Activated CD8-positive, alpha-beta memory T cell treated with anti-CD3 and anti-CD28 coated beads, Interleukin-2, amount 50 U/mL, for 24 hours (primary cell): ENCODE data around the gene MSMO1.
A peak's percentile ranks its signal among the peaks of the same experiment; 100 is the strongest.
"Not testable (repeated sequence)": the region's sequence is repeated elsewhere in the genome, so short reads cannot be mapped to it uniquely, and the experiment has no call there.

Source experiments
- DNase-seq: peaks from one replicate; pipeline ENCODE4 v3.0.0-alpha.2; 2020; ENCODE audit errors: extremely low read depth

Gene MSMO1

DNA sequence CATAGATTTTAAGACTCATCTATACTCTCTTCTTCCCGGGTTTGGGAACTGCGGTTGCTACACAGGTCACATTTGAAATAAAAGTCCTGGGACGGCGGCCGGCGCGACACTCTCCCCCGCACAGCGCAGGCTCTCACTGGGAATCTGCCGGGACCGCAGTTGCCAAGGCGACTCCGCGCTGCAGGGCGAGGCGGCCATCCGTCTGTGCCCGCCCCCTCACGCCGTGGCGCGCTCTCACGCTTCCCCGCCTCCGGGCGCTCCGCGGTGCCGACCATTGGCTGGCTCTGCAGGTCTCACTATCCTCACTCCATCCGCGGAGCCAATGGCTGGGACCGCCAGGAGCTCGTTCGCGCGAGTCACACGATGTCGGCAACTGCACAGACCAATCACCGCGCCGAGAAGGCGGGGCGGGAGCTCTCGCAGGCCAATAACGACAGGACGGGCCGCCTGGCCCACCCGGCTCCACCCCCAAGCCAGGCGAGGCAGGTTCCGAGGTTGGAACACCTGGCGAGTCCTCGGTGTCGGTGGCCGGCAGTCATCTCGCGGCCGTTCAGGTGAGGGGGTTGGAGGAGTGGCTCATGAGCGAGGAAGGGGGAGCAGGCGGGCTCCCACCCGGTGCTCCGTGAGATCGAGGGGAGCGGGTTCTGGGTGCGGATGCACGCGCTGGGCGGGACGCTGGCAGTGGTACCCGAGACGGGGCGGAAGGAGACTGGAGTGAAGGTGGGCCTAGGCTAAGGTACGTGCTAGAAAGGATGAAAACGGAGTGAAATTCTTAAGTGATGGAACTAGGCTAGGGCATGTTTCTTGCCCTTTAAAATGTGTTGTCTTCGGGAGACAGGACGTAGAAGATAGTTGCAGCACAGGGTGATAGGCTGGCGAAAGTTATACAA is at the start of gene MSMO1:
Gene MSMO1 (plus strand): TSS at position 459 of the 890 bp plus-strand sequence. CDS start 5,702 bp downstream, outside the sequence.
- peak; percentile 95 for DNase-seq

DNA sequence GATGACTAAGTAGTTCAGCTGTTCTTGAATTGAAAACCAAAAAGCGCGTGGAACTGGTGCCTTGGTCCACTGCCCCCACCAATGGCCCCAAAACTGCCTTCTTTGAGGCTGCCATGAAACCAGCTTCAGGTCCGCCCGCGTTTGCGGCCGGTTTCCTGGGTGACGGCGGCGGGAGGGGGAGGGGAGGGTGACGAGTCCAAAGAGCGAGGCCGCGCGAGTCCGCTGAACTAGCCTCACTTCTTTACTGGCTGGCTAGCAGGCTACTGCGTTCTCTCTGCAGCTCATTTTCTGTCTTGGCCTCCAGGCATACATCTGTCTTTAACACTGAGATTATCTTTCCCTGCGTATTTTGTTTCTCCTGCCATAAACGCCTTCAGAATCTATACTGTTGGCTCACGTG is 47.9 kb upstream of the MSMO1 start:
- not testable (repeated sequence) for DNase-seq

DNA sequence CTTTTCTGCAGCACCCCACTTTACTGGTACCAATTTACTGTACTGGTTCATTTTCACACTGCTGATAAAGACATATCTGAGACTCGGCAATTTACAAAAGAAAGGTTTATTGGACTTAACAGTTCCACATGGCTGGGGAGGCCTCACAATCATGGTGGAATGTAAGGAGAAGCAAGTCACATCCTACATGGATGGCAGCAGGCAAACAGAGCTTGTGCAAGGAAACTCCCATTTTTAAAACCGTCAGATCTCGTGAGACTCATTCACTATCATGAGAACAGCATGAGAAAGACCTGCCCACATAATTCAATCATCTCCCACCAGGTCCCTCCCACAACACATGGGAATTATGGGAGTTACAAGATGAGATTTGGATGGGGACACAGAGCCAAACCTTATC is 42.8 kb upstream of the MSMO1 start:
- DNase-seq, result not testable (repeated sequence)

DNA sequence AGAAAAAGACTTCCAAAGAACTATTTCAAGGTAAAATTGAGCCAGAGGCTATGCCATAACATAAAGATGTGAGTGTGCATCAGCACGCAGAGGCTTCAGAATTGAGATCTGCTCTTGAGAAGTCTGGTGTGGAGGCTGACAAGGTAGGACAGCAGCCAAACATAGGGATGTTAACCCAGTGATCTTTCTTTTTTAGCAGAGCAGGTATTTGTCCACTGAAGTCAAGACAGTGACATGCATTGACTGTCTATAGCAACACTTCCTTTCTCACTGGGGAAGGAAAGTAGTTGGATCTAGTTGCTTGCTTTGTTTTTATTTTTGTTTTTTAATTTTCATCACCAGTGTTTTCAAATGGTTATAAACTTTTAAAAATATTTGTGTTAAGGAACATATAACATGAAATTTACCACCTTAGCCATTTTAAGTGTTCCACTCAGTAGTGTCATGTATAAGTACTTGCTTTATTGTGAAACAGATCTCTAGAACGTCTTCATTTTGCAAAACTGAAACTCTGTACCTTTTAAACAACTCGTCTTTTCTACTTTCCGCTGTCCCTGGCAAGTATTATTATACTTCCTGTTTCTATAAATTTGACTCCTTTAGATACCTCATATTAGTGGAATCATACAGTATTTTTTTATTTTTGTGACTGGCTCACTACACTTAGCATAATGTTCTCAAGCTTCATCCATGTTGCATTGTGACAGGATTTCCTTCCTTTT is 40.7 kb upstream of the MSMO1 start:
- not testable (repeated sequence) for DNase-seq

DNA sequence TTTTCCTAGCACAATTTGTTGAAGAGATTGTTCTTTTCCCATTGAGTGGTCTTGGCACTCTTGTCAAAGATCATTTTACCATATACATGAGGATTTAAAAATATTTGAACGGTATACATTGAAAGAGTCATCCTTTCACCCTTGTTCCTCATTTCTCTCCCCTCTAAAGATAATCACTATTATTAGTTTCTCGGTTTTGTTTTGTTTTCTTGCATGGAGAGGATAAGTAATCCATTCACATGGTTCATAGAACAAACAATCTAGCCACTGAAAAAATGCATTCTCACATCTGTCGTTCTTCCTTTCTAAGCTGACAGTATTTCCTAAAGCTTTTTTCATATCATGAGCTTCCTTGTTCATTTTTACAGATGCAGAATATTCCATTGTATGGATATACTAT is 39.2 kb upstream of the MSMO1 start:
- no peak for DNase-seq

DNA sequence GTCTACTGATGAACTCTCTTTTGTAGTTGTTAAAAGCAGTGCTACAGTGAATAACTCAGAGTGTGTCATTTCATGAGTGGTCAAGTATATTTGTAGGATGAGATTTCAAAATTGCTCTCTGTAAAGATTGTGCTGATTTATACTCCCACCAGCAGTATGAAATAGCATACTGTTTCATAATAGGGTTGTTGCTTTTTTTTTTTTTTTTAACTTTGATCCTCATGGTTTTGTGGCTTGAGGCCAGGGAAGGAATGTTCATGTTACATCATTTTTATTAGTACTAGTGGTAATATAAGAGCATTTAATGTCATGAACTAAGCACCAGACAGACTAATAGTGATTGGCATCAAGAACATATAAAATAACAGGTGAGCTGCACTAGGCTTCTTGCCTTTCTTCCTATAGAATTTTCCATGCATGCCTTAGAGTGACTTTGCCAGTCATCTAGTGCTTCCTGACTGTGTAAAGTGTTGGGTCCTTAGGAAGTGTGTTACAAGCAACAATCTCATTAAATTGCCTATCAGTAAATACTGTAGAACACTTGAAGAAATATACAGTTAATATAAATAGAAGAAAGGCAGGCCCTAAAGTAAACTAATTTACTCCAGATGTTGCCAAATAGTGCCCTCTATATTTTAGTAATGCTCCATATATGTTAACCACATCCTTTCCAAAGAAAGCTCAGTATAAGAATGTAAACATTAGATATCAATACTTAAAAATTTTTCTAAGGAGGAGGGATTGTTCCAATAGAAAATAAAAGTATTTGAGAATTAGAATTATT is 38.6 kb upstream of the MSMO1 start:
- no peak for DNase-seq

DNA sequence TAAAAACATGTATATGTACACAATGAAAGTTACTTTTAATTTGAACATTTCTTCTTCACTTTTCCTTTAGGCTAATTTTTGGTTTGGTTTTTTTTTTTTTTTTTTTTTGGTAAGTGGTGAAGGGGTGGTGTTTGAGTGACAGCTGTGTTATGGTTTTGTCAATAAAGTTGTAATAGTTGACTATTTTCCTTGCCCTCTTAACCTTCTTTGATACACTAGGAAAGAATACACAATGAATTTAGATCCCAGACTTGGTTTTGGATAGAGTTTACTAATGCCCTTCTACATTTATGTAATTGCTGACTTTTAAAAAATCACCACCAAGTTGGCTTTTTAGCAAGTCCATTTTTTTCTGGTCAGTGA is 38.1 kb upstream of the MSMO1 start:
- DNase-seq, result no peak

DNA sequence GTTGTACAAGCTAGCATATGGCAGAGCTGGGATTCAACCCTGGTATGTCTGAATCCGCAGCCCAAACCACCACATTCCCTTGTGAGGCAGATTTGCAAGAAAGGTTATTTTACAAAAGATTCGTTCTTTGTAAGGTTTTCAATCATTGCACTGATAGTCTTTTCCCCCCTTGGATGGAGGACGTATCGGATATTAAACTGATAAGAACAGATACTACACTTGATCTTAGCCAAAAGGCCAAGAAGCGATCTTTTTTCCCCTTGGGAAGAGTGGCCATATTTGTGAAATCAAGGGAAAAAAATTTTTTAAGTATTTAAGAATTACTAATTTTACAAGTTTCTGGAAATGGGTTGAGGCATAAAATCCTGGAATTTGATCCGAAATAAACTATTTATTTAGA is 34.4 kb upstream of the MSMO1 start:
- DNase-seq, result no peak

DNA sequence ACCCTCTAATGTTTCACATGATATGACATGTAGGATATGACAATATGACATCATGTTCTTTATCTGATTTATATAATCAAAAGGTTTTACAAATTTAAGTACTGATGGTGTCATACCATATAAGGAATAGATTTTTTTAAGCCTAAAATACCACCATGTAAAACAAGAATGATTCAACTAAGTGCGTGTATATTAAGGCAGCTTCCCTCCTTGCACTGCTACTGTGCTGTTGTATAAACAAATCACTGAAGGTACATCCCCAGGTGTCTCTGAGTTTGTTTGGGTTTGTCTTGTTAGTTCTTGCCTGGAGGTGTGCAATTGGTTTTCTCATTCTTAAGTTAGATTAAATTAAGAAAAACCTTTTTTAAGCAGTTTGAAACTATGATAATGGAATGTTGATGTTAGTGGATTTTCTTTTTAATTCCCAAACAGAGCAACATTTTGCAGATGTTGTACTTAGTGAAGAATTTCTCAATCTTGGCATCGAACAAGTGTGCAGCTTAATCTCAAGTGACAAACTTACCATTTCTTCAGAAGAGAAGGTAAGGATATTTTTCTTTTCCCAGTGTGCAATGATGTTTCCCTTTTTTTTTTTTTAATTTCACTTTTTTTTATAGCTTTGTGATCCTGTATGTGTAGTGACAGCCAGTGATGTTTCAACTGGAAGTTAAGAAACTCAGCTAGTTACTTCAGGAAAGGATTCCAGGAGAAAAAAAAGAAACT is 33.4 kb upstream of the MSMO1 start:
- no peak for DNase-seq

DNA sequence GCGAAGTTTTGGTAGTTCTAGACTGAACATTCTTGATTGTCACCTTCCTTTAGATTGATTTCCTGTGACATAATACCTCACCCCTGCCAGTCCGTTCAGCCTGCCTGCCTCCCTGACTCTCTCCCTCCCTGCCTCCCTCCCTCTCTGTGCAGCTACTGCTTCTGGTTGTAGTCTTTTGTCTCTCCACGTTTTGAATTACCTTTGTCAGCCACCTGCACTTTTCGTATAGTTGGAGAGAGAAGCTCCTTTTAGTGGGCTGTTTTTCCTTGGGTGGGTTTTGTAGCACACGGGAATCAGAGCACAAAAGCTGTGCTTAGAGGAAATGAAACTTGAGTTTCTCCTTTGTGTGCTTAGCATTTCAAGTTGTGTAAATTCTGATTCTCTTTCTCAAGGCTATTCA is 32.6 kb upstream of the MSMO1 start:
- DNase-seq, result no peak

DNA sequence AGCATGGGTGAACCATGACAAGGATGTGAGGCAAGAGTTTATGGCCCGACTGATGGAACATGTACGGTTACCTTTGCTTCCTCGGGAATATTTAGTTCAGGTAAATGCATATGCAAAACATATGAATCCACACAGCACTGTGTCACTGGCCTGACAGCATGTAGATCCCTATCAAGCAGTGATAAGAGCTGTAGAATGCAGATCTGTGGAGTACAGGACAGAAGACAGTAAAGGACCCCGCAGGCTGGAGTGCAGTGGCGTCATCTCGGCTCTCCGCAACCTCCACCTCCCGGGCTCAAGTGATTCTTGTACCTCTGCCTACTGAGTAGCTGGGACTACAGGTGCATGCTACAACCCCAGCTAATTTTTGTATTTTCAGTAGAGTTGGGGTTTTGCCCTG is 29.8 kb upstream of the MSMO1 start:
- no peak for DNase-seq

DNA sequence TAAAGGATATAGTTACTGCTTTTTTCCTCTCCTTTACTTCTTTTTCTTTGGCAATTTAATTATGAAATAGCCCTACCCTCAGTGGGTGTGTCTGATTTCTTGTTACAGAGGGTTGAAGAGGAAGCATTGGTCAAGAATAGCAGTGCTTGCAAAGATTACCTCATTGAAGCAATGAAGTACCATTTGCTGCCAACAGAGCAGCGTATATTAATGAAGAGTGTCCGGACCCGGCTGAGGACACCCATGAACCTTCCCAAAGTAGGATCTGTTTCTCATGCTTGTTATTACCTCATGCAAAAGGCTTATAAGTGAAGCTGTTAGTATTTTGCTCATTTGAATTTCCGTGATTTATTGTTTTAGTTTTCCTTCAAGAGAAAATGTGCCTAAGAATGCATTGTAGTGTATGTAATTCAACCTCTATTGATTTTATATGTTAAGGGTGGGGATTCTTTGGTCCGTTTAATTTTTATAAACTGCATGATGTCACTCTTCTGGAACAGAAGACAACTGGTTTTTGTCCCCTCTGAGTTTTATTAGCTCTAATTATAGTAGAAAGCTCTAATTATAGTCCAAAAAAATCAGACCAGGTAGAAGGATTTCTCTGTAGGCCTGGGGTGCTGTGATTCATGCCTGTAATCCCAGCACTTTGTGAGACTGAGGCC is 27.9 kb upstream of the MSMO1 start:
- DNase-seq, result no peak

DNA sequence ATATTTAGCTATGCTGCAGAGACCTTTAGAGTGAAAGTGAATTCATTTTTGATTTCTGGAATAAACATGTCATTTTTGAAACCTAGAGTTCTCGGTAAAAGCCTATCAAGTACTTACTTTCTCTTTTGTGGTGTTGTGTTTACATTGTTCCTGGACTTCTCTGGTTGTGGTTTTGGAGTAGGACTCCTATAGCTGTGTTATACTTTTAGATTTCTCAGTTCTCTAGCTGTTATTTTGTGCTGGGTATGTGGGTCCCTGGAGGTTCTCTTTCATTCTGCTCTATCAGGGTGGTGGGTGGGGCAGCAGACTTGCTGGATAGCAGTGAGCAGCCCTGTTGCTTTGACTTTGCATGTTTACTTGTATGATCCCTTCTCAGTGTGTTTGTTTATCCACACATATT is 25.6 kb upstream of the MSMO1 start:
- DNase-seq, result no peak

DNA sequence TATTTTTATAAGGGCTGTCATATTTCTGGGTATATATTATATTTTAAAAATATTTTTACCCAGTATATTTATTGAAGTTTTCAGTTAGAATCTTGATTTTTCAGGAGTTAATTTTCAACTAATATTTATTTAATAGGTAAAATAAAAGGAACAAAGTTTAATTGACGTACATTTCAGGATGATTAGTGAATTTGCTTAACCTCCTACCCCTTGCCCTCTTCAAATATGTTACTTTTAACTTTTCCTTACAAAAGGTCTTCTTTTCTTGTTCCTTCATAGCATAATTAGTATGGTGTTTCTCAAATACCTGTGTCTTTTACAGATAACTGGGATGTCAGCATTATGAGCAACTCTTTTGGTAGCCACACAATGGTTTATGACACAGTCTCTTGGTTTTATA is 24.8 kb upstream of the MSMO1 start:
- no peak for DNase-seq

DNA sequence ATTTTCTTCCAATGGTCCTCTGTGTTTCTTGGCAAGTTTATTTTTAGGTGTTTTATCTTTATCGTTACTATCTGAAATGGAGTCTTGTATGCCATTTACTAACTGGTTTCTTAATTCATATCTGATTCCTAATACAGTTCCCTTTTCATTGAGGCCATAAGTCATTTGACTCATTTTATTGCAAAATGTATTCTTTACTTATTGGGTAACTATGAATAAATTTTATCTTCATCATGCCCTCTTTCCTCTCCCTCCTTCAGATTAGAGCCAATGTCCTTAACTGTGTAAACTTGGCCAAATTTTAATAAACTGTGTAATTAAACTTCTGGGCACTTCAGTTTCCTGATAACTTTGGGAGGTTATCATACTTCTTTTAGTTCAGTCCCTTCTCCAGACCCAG is 19.3 kb upstream of the MSMO1 start:
- no peak for DNase-seq

DNA sequence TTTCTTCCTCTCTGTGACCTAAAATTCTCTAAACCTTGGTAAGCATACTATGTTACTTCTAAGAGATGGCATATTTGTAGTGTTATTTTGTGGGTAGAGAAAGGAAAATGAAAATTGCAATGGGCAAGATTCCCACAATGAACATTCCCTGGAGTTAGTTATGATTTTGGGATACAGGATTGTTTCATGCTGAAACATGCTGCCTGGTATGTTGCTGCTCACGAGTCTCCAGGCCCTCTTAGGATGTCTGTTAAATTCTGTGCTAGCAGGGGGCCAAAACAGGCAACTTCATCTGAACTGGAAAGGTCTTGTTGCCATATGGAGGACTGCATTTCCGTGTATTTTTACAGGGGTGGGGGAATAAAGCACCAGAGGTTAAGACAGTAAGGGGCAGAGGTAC is 18.9 kb upstream of the MSMO1 start:
- DNase-seq, result no peak

DNA sequence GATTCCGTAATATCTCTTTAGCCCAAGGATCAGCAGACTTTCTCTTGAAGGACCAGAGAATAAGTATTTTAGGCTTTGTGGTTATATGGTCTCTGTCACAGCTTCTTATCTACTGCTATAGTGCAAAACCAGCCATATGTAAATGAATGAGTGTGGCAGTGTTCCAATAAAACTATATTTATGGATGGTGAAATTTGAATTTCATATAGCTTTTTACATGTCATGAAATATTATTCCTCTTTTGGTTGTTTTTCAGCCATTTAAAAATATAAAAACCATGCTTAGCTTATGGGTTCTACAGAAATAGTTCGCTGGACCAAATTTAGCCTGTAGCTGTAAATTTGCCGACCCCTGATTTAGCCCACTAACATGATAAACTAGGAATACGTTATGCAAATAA is 18.0 kb upstream of the MSMO1 start:
- DNase-seq, result no peak

DNA sequence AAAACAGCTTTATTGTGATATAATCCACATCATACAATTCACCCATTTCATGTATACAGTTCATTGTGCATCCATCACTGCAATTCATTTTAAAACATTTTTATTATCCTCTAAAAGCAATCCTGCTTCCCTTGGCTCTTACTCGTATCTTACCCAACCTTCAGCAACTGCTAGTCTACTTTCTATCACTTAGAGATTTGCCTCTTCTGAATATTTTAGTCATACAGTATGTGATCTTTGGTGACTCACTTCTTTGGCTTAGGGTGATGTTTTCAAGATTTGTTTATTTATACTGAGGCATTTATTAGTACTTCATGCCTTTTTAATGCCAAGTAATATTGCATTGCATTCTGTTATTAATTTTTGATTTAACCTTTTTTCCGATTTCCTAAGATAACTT is 15.0 kb upstream of the MSMO1 start:
- no peak for DNase-seq

DNA sequence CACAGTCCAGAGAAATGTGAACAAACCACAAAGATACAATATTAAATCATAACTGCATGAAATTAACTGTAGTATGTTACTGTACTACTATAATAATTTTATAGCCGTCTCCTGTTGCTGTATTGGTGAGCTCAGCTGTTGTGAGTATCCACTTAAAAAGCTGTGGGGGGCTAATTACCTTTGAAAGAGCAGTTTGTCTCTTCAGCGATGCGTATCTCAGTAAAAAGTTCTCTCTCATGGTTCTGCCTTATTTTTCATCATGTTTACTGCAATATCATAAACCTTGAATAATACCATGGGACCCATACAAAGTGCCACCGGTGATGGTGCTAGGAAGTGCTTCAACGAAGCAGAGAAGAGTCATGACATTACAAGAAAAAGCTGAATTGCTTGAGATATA is 8.4 kb upstream of the MSMO1 start:
- no peak for DNase-seq

DNA sequence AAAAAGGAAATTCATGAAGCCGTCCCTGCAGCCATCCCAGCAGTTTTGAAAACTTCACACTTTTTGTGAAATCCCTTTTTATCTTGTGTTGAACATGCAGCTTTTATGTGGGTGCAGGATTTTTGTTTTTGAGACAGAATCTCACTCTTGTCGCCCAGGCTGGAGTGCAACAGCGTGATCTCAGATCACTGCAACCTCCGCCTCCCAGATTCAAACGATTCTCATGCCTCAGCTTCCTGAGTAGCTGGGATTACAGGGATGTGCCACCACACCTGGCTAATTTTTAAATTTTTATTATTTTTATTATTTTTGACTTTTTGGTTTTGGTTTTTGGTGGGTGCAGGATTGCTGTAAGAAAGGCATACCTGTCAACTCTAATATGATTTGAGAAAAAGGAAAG is 8.0 kb upstream of the MSMO1 start:
- DNase-seq, result no peak

DNA sequence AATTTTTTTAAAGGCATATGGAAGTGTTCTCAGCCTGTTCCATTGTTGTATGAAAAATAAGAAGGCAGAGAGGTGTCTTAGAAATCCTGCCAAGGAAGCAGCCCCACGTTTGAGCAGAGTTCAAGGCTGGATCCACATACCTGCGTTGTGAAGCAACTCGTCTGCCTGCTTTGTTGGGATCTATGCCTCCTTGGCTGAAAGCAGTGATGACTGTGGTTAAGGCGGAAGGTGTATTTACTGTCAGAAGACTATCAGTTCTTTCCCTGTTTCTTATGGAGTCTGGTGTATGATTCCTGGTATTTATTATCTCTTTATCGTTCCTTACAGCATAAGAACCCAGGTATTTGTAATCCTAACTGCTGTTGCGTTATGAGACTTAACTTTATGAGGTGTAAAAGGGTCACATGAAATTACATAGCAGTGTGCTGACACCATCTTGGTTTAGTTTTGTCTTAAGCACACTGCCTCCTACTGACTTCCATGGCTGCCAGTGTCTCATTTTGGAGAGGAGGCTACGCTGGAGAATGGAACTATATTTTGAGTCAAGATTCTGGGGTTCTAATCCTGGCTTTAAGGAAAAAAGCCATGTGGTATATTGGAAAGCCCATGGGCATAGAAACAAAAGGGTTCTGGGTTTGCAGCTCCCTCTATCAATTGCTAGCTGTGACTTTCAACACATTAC is 3.1 kb upstream of the MSMO1 start:
- DNase-seq, result no peak
